GM19395 (cell line): ENCODE data around the gene SLFN13.
"Not testable (repeated sequence)": the region's sequence is repeated elsewhere in the genome, so short reads cannot be mapped to it uniquely, and the experiment has no call there.

ENCODE experiments used
- ATAC-seq: cut with Tn5 transposase; IDR thresholded peaks from one replicate; pipeline ENCODE4 v1.9.1; 2021; ENCODE audit warnings: mild to moderate bottlenecking, moderate library complexity; ENCODE audit not compliant: unreplicated experiment

Gene SLFN13

GRCh38 chr17:35448214-35448898, at the start of gene SLFN13:
Gene SLFN13 (minus strand): TSS chr17:35448766. CDS start chr17:35445680, 3,086 bp downstream.
- peak; percentile 72 for ATAC-seq

GRCh38 chr17:35496451-35497290, 48.1 kb upstream of the SLFN13 start:
- no peak for ATAC-seq

GRCh38 chr17:35493040-35493439, 44.5 kb upstream of the SLFN13 start:
- ATAC-seq: no peak

DNA sequence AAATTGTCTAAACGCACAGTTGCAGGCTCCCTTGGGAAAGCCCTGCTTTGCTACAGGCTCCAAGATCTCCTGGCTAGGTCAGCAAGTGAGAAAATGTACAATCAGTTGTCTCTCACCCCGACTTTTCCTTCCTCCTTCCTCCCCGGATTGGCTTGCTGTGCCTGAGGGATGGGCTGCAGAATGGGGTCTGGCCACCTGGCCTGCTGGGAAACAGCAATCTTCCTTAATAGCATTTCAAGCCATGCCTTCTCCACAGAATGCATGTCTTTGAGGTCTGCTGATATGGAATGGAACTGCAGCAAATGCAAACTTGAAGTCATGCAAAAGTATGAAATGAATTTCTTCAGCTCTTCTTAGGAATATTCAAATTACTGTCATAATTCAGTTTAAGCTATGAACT, 42.9 kb upstream of the SLFN13 start:
- no peak for ATAC-seq

- no peak for ATAC-seq
Observed at GRCh38 chr17:35489944-35490343, 41.4 kb upstream of the SLFN13 start.

DNA sequence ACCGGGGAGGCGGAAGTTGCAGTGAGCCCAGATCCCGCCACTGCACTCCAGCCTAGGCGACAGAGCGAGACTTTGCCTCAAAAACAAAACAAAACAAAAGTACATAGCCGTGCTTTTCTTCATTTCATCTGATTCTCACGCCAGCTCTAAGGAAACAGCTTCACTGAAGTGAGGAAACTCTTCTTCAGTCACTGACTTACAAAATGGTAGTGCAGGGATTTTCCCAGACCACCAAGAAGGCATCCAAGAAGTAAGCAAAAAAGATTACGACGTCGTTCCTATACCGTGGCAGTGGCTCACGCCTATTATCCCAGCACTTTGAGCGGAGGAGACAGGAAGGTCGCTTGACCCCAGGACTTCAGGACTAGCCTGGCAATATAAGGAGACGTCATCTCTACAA, 40.4 kb upstream of the SLFN13 start:
- no peak for ATAC-seq

DNA sequence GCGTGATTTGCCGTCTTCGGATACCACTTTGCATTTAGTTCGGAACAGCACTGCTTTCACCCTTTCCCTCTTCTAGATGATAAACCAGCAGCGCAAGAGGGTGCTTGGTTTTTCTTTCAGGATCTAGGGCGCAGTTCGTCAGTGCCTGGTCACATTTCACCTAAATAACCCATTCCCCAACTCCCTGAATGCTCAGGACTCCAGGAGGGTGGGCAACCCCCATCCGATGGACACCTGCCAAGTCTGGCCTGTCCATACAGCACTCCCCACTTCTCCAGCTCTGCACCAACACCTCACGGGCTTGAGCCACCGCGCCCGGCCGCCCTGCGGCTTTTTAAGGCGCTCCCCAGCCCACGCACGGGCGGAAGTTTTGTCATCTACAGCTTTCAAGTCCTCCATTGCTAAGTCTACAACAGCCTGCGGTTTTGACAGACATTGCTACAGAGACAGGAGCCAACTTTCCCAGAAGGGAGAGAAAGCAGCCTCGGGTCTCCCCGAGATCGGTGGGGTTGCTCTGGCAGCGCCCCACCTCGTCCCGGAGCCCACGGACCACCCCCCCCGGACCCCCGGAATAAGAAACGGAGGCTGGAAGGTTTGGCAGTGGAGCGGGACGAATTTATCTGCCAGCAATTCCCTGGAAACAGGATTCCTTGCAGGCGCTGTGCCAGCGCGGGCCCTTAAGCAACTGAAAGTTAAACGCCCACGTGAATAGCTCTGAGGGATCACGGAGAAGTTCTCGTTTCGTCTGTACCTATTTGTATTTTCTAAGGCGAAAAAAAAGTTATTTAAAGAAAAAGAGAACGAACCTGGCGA, 38.6 kb upstream of the SLFN13 start:
- no peak for ATAC-seq

- ATAC-seq: no peak
Observed at GRCh38 chr17:35479271-35479670, 30.7 kb upstream of the SLFN13 start.

- ATAC-seq: no peak
Observed at GRCh38 chr17:35477248-35477647, 28.7 kb upstream of the SLFN13 start.

DNA sequence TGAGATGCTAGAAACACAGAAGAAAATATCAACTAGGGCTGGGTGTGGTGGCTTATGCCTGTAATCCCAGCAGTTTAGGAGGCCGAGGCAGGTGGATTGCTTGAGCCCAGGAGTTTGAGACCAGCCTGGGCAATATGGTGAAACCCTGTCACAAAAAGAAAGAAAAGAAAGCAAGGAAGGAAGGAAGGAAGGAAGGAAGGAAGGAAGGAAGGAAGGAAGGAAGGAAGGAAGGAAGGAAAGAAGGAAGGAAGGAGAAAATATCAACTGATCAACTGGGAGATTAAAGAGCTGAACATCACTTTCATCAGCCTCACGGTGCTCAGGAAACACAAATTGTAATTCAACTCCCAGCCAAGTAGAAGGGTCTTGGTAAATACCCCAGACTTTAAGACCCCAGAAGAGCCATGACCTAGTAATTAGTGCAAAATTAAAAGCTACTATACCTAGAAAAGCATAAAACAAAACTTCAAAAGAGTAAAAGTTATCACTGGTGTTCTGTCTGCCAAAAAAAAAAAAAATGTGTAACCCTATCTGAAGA, 27.8 kb upstream of the SLFN13 start:
- ATAC-seq: no peak

DNA sequence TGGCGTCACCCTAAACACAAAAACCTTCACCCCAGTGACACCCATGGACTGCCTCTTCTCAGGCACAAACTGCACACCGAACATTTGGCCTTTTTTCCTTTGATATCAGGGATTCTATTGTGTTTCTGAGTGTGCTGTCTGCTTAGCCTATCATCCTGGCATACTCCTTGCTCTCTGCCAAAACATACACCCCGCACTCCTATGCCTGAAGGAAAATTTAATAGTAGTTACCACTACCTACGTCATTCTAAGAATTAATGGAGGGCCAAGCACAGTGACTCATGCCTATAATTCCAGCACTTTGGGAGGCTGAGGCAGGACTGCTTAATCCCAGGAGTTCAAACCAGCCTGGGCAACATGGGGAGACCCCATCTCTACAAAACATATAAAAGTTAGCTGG, 19.9 kb upstream of the SLFN13 start:
- no peak for ATAC-seq

DNA sequence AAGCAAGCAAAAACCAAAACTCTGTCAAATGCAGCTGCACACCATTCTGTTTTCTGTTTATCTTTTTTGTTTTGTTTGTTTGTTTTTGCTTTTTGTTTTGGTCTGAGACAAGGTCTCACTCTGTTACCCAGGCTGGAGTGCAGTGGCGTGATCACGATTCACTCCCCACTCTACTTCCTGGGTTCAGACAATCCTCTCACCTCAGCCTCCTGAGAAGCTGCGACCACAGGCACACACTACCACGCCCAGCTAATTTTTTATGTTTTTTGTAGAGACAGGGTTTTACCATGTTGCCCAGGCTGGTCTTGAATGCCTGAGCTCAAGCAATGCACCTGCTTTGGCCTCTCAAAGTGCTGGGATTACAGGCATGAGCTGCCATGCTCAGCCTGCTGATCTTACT, 19.3 kb upstream of the SLFN13 start:
- no peak for ATAC-seq

DNA sequence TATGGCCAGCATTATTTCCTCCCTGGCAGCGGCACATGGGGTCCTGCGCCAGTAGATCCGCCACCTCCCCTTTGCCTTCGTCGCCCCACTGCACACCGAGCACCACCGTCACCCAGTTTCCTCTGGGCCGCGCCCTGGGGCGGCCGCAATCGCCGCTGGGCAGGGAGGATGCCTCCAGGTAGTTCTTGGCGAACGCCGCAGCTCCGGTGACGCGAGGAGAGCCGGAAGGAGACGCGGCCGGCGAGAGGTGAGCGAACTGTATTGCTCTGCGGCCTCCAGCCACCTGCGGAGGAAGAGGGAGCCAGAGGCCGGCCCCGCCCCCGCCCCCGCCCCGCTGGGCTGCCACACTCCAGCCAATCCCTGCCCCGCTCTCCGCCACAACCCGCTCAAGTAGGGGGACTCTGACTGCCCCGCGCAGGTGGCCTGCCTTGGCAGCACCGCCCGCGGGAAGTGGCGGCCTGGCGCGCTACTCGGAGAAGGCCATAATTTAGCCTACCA, 11.8 kb upstream of the SLFN13 start:
- peak; percentile 85 for ATAC-seq

DNA sequence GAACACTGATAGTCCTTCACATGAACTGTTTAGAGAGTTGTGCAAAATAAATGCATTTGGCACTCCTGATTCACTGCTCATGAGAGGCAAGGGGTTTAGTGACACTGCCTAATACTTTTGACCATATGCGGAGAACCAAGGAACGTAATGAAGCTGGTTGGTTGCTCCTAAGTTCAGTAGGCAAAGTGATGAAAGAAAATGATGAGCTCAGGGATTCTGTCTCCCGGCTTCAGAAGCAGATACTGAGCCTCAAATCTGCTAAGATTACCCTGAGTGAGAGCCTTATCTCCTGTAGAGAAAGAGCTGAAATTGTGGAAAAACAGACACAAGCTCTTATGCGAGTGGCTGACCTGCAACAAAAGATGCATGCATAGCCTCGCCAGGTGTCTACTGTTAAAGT, 5.5 kb upstream of the SLFN13 start:
- ATAC-seq: not testable (repeated sequence)

- no peak for ATAC-seq
Observed at GRCh38 chr17:35453171-35453570, 4.6 kb upstream of the SLFN13 start.

DNA sequence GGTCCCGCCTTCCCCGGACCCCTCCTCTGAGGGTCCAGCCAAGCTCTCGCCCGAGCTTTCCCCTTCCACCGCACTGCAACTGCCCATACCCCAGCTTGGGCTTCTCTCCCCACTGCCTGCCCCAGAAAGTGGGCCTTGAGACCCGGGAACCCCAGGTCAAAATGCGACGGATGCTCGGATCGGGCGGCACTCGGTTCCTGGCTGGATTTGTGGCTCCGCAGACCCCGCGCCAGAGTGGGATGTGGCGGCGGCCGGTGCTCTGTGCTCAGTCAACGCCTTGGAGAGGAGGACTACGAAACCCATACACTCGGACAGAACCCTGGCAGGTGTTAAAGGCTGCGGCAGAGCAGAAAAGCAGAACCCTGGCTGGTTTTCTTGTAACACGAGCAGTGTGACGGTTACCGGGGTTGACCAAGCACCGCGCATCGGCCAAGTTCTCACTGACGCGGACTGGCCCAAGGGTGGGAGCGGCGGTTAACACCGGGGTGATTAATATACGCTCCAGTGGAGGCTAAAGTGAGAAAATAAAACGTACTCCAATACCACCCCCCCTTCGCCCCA, 885 bp upstream of the SLFN13 start:
- no peak for ATAC-seq

- peak; percentile 12 for ATAC-seq
Observed at GRCh38 chr17:35448899-35449227, 297 bp upstream of the SLFN13 start.

GRCh38 chr17:35447499-35447898, 1.1 kb downstream of the SLFN13 start:
- no peak for ATAC-seq

DNA sequence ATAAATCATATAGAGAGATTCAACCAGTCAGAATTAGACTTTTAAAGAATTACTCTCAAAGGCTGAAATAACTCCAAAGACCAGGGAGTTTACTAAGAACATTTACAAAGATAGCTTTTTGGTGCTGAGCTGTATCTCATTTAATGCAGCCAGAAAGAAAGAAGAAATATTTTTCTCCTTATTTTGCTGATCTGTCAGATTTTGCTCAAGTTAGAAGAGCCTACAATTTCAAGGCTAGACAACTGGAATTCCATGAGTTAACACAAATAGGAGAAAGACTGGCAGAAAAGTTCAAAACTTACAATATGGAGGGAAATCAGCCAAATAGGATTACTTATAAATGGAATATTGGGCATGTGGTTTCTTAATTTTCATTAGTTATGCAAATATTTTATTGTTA, 10.1 kb downstream of the SLFN13 start:
- ATAC-seq: no peak

- ATAC-seq: no peak
Observed at GRCh38 chr17:35433075-35433894, 15.3 kb downstream of the SLFN13 start.
